ENCODE results near the gene PKP4.
"Not testable (repeated sequence)": the region's sequence is repeated elsewhere in the genome, so short reads cannot be mapped to it uniquely, and the experiment has no call there.

PKP4 gene

GRCh38 chr2:158459161-158460003 lies 2.6 kb downstream of the PKP4 start:
- H3K27ac Mint-ChIP-seq, result no peak overlapping the region
- H3K36me3 Mint-ChIP-seq, result peaks cover 2% of the 10 kb centered on the region
- H3K27me3 Mint-ChIP-seq, result peaks cover 7% of the 10 kb centered on the region
- H3K4me1 Mint-ChIP-seq (ENCODE audit: low read depth), result peaks cover 20% of the 10 kb centered on the region
- peak overlapping the region; percentile 10 for H3K4me3 Mint-ChIP-seq
- H3K9me3 Mint-ChIP-seq (ENCODE audit: low read depth), result no peaks in the 10 kb centered on the region

- H3K4me1 Mint-ChIP-seq (ENCODE audit: low read depth), result peaks cover 17% of the 10 kb centered on the region
- no peak overlapping the region for H3K4me3 Mint-ChIP-seq
- H3K9me3 Mint-ChIP-seq (ENCODE audit: low read depth), result no peaks in the 10 kb centered on the region
- peaks cover 7% of the 10 kb centered on the region for H3K27me3 Mint-ChIP-seq
- H3K27ac Mint-ChIP-seq, result no peak overlapping the region
- peaks cover 2% of the 10 kb centered on the region for H3K36me3 Mint-ChIP-seq
Measured at GRCh38 chr2:158460632-158461297, 4.0 kb downstream of the PKP4 start.

- Mint-ChIP-seq H3K4me1 (ENCODE audit: low read depth) (peaks cover 2% of the 10 kb centered on the region), H3K27me3 (peaks cover 2% of the 10 kb centered on the region), H3K4me3 (no peak overlapping the region), H3K27ac (no peak overlapping the region), H3K36me3 (peaks cover 2% of the 10 kb centered on the region), H3K9me3 (ENCODE audit: low read depth) (no peaks in the 10 kb centered on the region)
Measured at GRCh38 chr2:158463496-158464095, 6.8 kb downstream of the PKP4 start.

- Mint-ChIP-seq H3K9me3 (ENCODE audit: low read depth) (no peaks in the 10 kb centered on the region), H3K36me3 (peaks cover 5% of the 10 kb centered on the region), H3K27ac (no peak overlapping the region), H3K4me1 (ENCODE audit: low read depth) (no peaks in the 10 kb centered on the region), H3K4me3 (no peak overlapping the region), H3K27me3 (peaks cover 2% of the 10 kb centered on the region)
Measured at GRCh38 chr2:158464426-158465281, 7.9 kb downstream of the PKP4 start.

- no peaks in the 10 kb centered on the region for H3K27me3 Mint-ChIP-seq
- no peak overlapping the region for H3K27ac Mint-ChIP-seq
Measured at GRCh38 chr2:158467248-158467647, 10.5 kb downstream of the PKP4 start.

GRCh38 chr2:158472829-158473228 lies 16.1 kb downstream of the PKP4 start:
- Mint-ChIP-seq H3K4me1 (ENCODE audit: low read depth) (peaks cover 17% of the 10 kb centered on the region), H3K36me3 (peaks cover 18% of the 10 kb centered on the region)
- not testable (repeated sequence) for H3K4me3 Mint-ChIP-seq; H3K9me3 Mint-ChIP-seq (ENCODE audit: low read depth); H3K27me3 Mint-ChIP-seq; H3K27ac Mint-ChIP-seq

More at GRCh38 chr2:158467248-158467647, 10.5 kb downstream of the PKP4 start:
- Mint-ChIP-seq H3K4me1 (ENCODE audit: low read depth) (no peaks in the 10 kb centered on the region), H3K36me3 (peaks cover 17% of the 10 kb centered on the region), H3K9me3 (ENCODE audit: low read depth) (no peaks in the 10 kb centered on the region), H3K4me3 (no peak overlapping the region)

GRCh38 chr2:158473300-158473699 lies 16.5 kb downstream of the PKP4 start:
- Mint-ChIP-seq H3K36me3 (peaks cover 18% of the 10 kb centered on the region), H3K4me1 (ENCODE audit: low read depth) (peaks cover 20% of the 10 kb centered on the region)
- H3K4me3 Mint-ChIP-seq; H3K9me3 Mint-ChIP-seq (ENCODE audit: low read depth); H3K27me3 Mint-ChIP-seq; H3K27ac Mint-ChIP-seq: not testable (repeated sequence)

GRCh38 chr2:158473719-158474392 lies 17.1 kb downstream of the PKP4 start:
- H3K27ac Mint-ChIP-seq, result no peak overlapping the region
- peaks cover 4% of the 10 kb centered on the region for H3K9me3 Mint-ChIP-seq (ENCODE audit: low read depth)
- peaks cover 18% of the 10 kb centered on the region for H3K36me3 Mint-ChIP-seq
- no peak overlapping the region for H3K4me3 Mint-ChIP-seq
- H3K27me3 Mint-ChIP-seq, result no peaks in the 10 kb centered on the region
- H3K4me1 Mint-ChIP-seq (ENCODE audit: low read depth), result peaks cover 22% of the 10 kb centered on the region

GRCh38 chr2:158474526-158475011 lies 17.8 kb downstream of the PKP4 start:
- H3K4me3 Mint-ChIP-seq; H3K27ac Mint-ChIP-seq; H3K27me3 Mint-ChIP-seq; H3K9me3 Mint-ChIP-seq (ENCODE audit: low read depth): not testable (repeated sequence)
- peaks cover 22% of the 10 kb centered on the region for H3K4me1 Mint-ChIP-seq (ENCODE audit: low read depth)
- H3K36me3 Mint-ChIP-seq, result peaks cover 15% of the 10 kb centered on the region

GRCh38 chr2:158477202-158477601 lies 20.4 kb downstream of the PKP4 start:
- H3K9me3 Mint-ChIP-seq (ENCODE audit: low read depth), result peaks cover 4% of the 10 kb centered on the region
- no peaks in the 10 kb centered on the region for H3K27me3 Mint-ChIP-seq
- peaks cover 22% of the 10 kb centered on the region for H3K4me1 Mint-ChIP-seq (ENCODE audit: low read depth)
- peak overlapping the region; percentile 62 for H3K27ac Mint-ChIP-seq
- H3K4me3 Mint-ChIP-seq, result peak overlapping the region; percentile 59
- peaks cover 2% of the 10 kb centered on the region for H3K36me3 Mint-ChIP-seq

- no peak overlapping the region for H3K4me3 Mint-ChIP-seq
- H3K27me3 Mint-ChIP-seq, result no peaks in the 10 kb centered on the region
- peaks cover 22% of the 10 kb centered on the region for H3K4me1 Mint-ChIP-seq (ENCODE audit: low read depth)
- no peaks in the 10 kb centered on the region for H3K9me3 Mint-ChIP-seq (ENCODE audit: low read depth)
- no peak overlapping the region for H3K27ac Mint-ChIP-seq
- H3K36me3 Mint-ChIP-seq, result no peaks in the 10 kb centered on the region
Measured at GRCh38 chr2:158478237-158478636, 21.5 kb downstream of the PKP4 start.

- no peaks in the 10 kb centered on the region for H3K36me3 Mint-ChIP-seq
- peaks cover 22% of the 10 kb centered on the region for H3K4me1 Mint-ChIP-seq (ENCODE audit: low read depth)
- no peaks in the 10 kb centered on the region for H3K9me3 Mint-ChIP-seq (ENCODE audit: low read depth)
- no peak overlapping the region for H3K27ac Mint-ChIP-seq
- no peaks in the 10 kb centered on the region for H3K27me3 Mint-ChIP-seq
- no peak overlapping the region for H3K4me3 Mint-ChIP-seq
Measured at GRCh38 chr2:158478816-158479215, 22.1 kb downstream of the PKP4 start.

- no peaks in the 10 kb centered on the region for H3K27me3 Mint-ChIP-seq
- no peak overlapping the region for H3K27ac Mint-ChIP-seq
- H3K4me3 Mint-ChIP-seq, result no peak overlapping the region
- peaks cover 21% of the 10 kb centered on the region for H3K4me1 Mint-ChIP-seq (ENCODE audit: low read depth)
- H3K36me3 Mint-ChIP-seq, result no peaks in the 10 kb centered on the region
- no peaks in the 10 kb centered on the region for H3K9me3 Mint-ChIP-seq (ENCODE audit: low read depth)
Measured at GRCh38 chr2:158481116-158481515, 24.4 kb downstream of the PKP4 start.

- H3K27ac Mint-ChIP-seq, result no peak overlapping the region
- no peaks in the 10 kb centered on the region for H3K9me3 Mint-ChIP-seq (ENCODE audit: low read depth)
- H3K4me3 Mint-ChIP-seq, result no peak overlapping the region
- no peaks in the 10 kb centered on the region for H3K27me3 Mint-ChIP-seq
- H3K4me1 Mint-ChIP-seq (ENCODE audit: low read depth), result peaks cover 10% of the 10 kb centered on the region
- no peaks in the 10 kb centered on the region for H3K36me3 Mint-ChIP-seq
Measured at GRCh38 chr2:158482594-158482993, 25.8 kb downstream of the PKP4 start.

Data from activated naive CD8-positive, alpha-beta T cell (primary cell).